K562 (cell line): Measurements from ENCODE around the gene SLC37A4. TPM values are rescaled to one million over a fixed set of nuclear protein-coding genes. Genes with fewer than 3 reads are reported as not detected.

Experiments used
- MAZ ChIP-seq, 2 experiments: fragments of 450-650 bp in 1 of 2; sonication (generic) in 1 of 2; formaldehyde crosslinking; IDR thresholded peaks in 1 of 2; conservative IDR thresholded peaks in 1 of 2; 2 replicates each; pipeline versions ENCODE4 v1.4.0 to v1.5.0; 2020; ENCODE audit warnings: mild to moderate bottlenecking in 1 of 2, missing genetic modification reagents in 1 of 2
- NR2F6 ChIP-seq: fragments of 450-650 bp; formaldehyde crosslinking; IDR thresholded peaks from 2 replicates; pipeline ENCODE4 v1.4.0; 2020; ENCODE audit warnings: mild to moderate bottlenecking
- SRSF1 ChIP-seq: fragments of 200-400 bp; formaldehyde crosslinking; IDR thresholded peaks from 2 replicates; pipeline ENCODE4 v1.6.1; 2017; ENCODE audit warnings: mild to moderate bottlenecking, low read depth, low read length, moderate library complexity
- ZBTB9 ChIP-seq: fragments of 450-650 bp; formaldehyde crosslinking; IDR thresholded peaks from 2 replicates; pipeline ENCODE4 v1.4.0; 2020; ENCODE audit warnings: mild to moderate bottlenecking, moderate library complexity
- ZNF197 ChIP-seq: fragments of 200-800 bp; sonication (Bioruptor generic); IDR thresholded peaks from 2 replicates; pipeline ENCODE4 v1.6.1; 2016; ENCODE audit warnings: low read depth, missing genetic modification characterization, missing compliant biosample characterization
- ZNF449 ChIP-seq: fragments of 250-450 bp; sonication (Bioruptor Pico); IDR thresholded peaks from 2 replicates; pipeline ENCODE4 v1.8.0; 2022; ENCODE audit warnings: moderate library complexity, mild to moderate bottlenecking, inconsistent platforms
- ZNF518B ChIP-seq: fragments of 250-450 bp; sonication (Bioruptor Pico); IDR thresholded peaks from 2 replicates; pipeline ENCODE4 v1.5.0; 2021; ENCODE audit warnings: mild to moderate bottlenecking, moderate library complexity
- polyA plus RNA-seq, 8 experiments: library from polyadenylated mRNA; depleted of rRNA in 4 of 8; stranded (reverse) in 5 of 8; unstranded in 3 of 8; fragments of >200 nt; fragmentation: Nextera tagmentation in 2 of 8; fragmentation: Illumina TruSeq in 1 of 8; extraction: Ambion mirVana in 2 of 8; extraction: Trizol in 1 of 8; gene quantifications; 2 replicates each; pipeline versions ENCODE4 v1.2.1 to v1.2.3, GENCODE V29; 2011 to 2014; ENCODE audit warnings: inconsistent platforms in 1 of 8, missing spikeins in 1 of 8
- total RNA-seq, 7 experiments: library from RNA; depleted of rRNA in 6 of 7; stranded (reverse); fragments of >200 nt in 6 of 7; fragmentation: Illumina TruSeq in 2 of 7; extraction: Trizol in 2 of 7; gene quantifications; 2 replicates each; pipeline versions ENCODE4 v1.2.1 to v1.2.3, GENCODE V29; 2011 to 2021; ENCODE audit warnings: low replicate concordance in 1 of 7

The SLC37A4 gene
- total and polyA plus RNA-seq, 9 of the 15 experiments (the other 6 are each of a cell fraction or from before 2014, with no cell fraction given), result 24.7 to 73.9 (median 40.7) TPM

GRCh38 chr11:118997627-118998387 is 32.9 kb downstream of the SLC37A4 start, which contains the start of gene CENATAC (continued):
- TF ChIP-seq ZNF449 (CRISPR knock-in tag) (no peak), MAZ (CRISPR knock-in tag; conservative IDR thresholded peaks at IDR 0.05 in 1 of 2, IDR thresholded peaks at IDR 0.05 in 1 of 2) (peak; percentile 56 to 79; a peak in 3 of 4 replicates), ZNF518B (no peak), ZBTB9 (CRISPR knock-in tag) (no peak), NR2F6 (CRISPR knock-in tag) (no peak), SRSF1 (no peak), ZNF197 (CRISPR knock-in tag) (no peak)
